ENCODE data around the gene SAMD9. TPM values are rescaled to one million over a fixed set of nuclear protein-coding genes. Genes with fewer than 3 reads are reported as not detected.

Gene SAMD9
- total RNA-seq, 1 experiment from 2014 or later: not detected

- no peak overlapping the region for H3K27ac Mint-ChIP-seq
- Histone ChIP-seq H3K4me2 (ENCODE audit: insufficient read depth, insufficient read length, low read length) (no peak overlapping the region), H2BK15ac (ENCODE audit: low read depth, low read length) (no peak overlapping the region), H2BK120ac (ENCODE audit: low read depth, low read length, poor library complexity, severe bottlenecking) (no peak overlapping the region), H4K20me1 (ENCODE audit: control insufficient read depth, insufficient read depth, insufficient read length) (no peaks in the 10 kb centered on the region), H3K79me1 (ENCODE audit: insufficient read depth, low read depth, low read length, poor library complexity, severe bottlenecking) (no peaks in the 10 kb centered on the region), H3K9ac (ENCODE audit: extremely low read depth, insufficient read length, low read length) (no peak overlapping the region), H3K27me3 (ENCODE audit: insufficient read depth, low read length) (no peaks in the 10 kb centered on the region), H3K79me2 (ENCODE audit: insufficient read depth, low read length) (no peaks in the 10 kb centered on the region), H3K9me3 (ENCODE audit: control insufficient read depth, low read depth, low read length) (no peaks in the 10 kb centered on the region), H4K5ac (ENCODE audit: insufficient read length, low read depth, low read length) (no peak overlapping the region), H4K91ac (ENCODE audit: insufficient read length, low read depth, low read length) (no peak overlapping the region), H3K23me2 (ENCODE audit: insufficient read length, low read depth, low read length, poor library complexity, severe bottlenecking) (no peaks in the 10 kb centered on the region), H3K23ac (ENCODE audit: insufficient read length, low read depth, low read length) (no peak overlapping the region), H3K27ac (ENCODE audit: insufficient read length, low read depth, low read length) (no peak overlapping the region), H3K4ac (ENCODE audit: low read depth, low read length) (no peak overlapping the region), H2AK5ac (ENCODE audit: insufficient read length, low read length) (no peak overlapping the region), H3T11ph (ENCODE audit: low read length) (no peak overlapping the region), H2BK12ac (ENCODE audit: insufficient read length, low read depth, low read length) (no peak overlapping the region), H2BK20ac (ENCODE audit: low read depth, low read length, poor library complexity, severe bottlenecking) (no peak overlapping the region), H3K4me1 (ENCODE audit: insufficient read depth, low read length) (no peaks in the 10 kb centered on the region), H3K18ac (ENCODE audit: insufficient read length, low read depth, low read length) (no peak overlapping the region), H2AFZ (ENCODE audit: low read length) (no peak overlapping the region), H3K56ac (ENCODE audit: insufficient read length, low read depth, low read length) (no peak overlapping the region), H4K8ac (replicated peaks; ENCODE audit: insufficient read length, low read depth, low read length) (no peak overlapping the region), H3K14ac (ENCODE audit: insufficient read depth, low read length) (no peak overlapping the region), H2BK5ac (ENCODE audit: insufficient read length, low read length) (no peak overlapping the region)
- TF ChIP-seq CTCF (conservative IDR thresholded peaks at IDR 0.05): no peak
- H3K4me3 Mint-ChIP-seq: no peak overlapping the region
- no CpG with 5 or more reads among the region's 1 CpG for WGBS (ENCODE audit: extremely low coverage, insufficient read length, low lambda C conversion rate)
- no peaks in the 10 kb centered on the region for H3K4me1 Mint-ChIP-seq
- H3K36me3 Mint-ChIP-seq (ENCODE audit: insufficient read depth in 1 of 3, low read depth in 3 of 3): no peaks in the 10 kb centered on the region
- peaks cover 0 to under 1% of the 10 kb centered on the region in 2 experiments; a peak in 2 of 5 replicates for H3K9me3 Mint-ChIP-seq
- no peak for DNase-seq
- peaks cover 34% of the 10 kb centered on the region for H3K27me3 Mint-ChIP-seq (ENCODE audit: low read depth)
Observed at GRCh38 chr7:93165447-93165846, 47.7 kb upstream of the SAMD9 start.

All from H9 (cell line).